ENCODE data around the gene PI4KB.

DNA sequence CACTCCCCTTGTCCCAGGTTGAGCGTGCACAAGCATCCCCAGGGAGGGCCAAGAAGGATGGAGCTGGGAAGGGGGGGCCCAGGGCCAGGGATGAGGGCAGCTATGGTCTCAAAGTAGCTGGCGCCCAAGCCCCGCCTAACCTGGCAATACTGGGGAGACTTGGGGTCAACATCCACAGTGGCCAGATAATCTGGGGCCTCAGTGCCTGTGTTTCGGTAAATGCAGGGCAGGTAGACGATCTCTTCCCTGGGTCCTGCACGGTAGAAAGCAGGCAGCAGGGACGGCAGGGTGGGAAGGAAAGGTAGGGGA is 42.0 kb upstream of the PI4KB start:
- TF ChIP-seq, protein P1, sequence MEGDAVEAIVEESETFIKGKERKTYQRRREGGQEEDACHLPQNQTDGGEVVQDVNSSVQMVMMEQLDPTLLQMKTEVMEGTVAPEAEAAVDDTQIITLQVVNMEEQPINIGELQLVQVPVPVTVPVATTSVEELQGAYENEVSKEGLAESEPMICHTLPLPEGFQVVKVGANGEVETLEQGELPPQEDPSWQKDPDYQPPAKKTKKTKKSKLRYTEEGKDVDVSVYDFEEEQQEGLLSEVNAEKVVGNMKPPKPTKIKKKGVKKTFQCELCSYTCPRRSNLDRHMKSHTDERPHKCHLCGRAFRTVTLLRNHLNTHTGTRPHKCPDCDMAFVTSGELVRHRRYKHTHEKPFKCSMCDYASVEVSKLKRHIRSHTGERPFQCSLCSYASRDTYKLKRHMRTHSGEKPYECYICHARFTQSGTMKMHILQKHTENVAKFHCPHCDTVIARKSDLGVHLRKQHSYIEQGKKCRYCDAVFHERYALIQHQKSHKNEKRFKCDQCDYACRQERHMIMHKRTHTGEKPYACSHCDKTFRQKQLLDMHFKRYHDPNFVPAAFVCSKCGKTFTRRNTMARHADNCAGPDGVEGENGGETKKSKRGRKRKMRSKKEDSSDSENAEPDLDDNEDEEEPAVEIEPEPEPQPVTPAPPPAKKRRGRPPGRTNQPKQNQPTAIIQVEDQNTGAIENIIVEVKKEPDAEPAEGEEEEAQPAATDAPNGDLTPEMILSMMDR (IDR thresholded peaks at IDR 0.05), result no peak
- no peak for TF ChIP-seq POLR2A (IDR thresholded peaks at IDR 0.05)
